Measurements from ENCODE around the gene TKT. TPM values are rescaled to one million over a fixed set of nuclear protein-coding genes. Genes with fewer than 3 reads are reported as not detected.
A peak's percentile ranks its signal among the peaks of the same experiment; 100 is the strongest.

The TKT gene
- total RNA-seq, 2 experiments from 2014 or later = 397 to 417 TPM

DNA sequence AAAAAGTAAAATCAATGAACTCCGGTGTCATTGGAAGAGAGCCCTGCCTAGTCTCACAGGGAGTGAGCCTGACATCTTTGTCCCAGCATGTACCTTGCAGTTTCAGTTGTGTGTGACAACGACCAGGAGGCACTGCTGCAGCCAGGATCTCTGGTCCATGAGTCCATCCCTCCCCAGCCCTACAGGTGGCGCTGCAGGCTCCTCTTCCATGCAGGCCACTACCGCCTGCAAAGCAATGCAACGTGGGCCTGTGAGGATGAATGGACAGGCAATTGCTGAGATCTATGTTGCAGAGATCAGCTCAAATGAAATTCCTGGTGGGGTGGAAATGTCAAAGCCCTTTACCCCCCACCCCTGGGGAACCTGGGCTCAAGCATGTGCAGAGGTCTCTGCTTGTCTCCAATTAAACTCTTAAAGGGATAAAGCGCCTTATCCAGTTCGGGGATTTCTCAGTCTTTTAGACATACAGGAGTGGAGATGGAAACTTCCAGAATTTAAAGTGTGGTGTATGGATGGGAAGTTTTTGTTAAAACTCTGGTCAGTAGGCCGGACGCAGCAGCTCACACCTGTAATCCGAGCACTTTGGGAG, 35.8 kb downstream of the TKT start:
- ChIA-PET CTCF (interaction anchor here (0.6 to 3.2 kb wide), 27 partner anchors 9 to 646 kb away, joined by 3 to 20 read pairs (median 4); partner anchors contain the start of gene PRKCD), POLR2A (interaction anchor here (0.6 to 1.6 kb wide), 3 partner anchors 31 to 511 kb away, joined by 3 read pairs; no protein-coding TSS in a partner anchor)
- intact Hi-C loops (cut with micrococcal nuclease) = no loop called here
- Mint-ChIP-seq H3K4me3 (no peak overlapping the region), H3K9me3 (no peaks in the 10 kb centered on the region), H3K4me1 (ENCODE audit: low read depth) (peaks cover 4% of the 10 kb centered on the region), H3K36me3 (ENCODE audit: low read depth) (peaks cover 5% of the 10 kb centered on the region), H3K27me3 (no peaks in the 10 kb centered on the region), H3K27ac (no peak overlapping the region)
- peak; percentile 97 for ATAC-seq
- peak; percentile 91 for TF ChIP-seq CTCF (IDR thresholded peaks at IDR 0.05)
- peak; percentile 90 for DNase-seq

DNA sequence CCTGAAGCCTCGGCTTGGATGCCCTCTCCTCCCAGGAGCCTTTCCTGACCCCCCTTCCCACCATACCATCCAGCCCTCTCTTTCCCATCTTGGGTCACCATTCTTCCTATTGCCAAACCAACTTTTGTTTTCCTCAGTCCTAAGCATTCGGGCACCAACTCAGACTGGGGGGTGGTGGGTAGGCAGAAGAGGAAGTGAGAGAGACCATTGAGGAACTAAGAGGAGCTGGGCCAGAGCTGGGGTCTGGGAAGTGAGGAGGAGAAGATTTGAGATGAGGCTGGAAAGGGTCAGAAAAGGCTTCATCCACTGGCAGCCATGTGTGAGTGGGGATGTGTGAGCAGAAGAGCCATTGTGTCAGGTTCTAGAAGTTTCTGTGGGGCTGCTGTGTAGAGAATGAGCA, 37.7 kb downstream of the TKT start:
- CTCF ChIA-PET = interaction anchor here (3.2 kb wide), 1 partner anchor 108 kb away, joined by 12 read pairs; no protein-coding TSS in a partner anchor
- no peak for ATAC-seq

DNA sequence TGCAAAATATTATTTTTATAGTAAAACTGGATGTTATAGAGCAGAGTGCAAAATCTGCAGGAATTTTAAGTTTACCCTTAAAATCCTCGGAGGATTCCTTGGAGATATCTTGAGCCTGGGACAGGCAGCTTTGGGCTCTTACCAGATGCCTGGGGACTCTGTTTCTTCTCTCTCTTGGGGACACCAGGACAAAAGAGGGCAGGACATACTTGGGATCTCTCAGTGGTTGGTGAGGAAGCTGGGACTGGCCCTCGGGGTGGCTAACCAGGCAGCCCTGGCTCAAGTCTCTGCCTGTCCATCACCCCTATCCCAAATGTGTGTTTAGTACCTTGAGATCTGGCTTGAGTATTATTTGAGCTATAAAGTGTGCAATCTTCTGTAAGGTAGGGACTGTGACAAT, 38.6 kb downstream of the TKT start:
- no peak for TF ChIP-seq CTCF (IDR thresholded peaks at IDR 0.05)
- CTCF ChIA-PET = no interaction called here
- DNase-seq = no peak
- Mint-ChIP-seq H3K4me3 (no peak overlapping the region), H3K4me1 (ENCODE audit: low read depth) (peaks cover 4% of the 10 kb centered on the region), H3K27me3 (no peaks in the 10 kb centered on the region), H3K27ac (no peak overlapping the region), H3K9me3 (no peaks in the 10 kb centered on the region), H3K36me3 (ENCODE audit: low read depth) (no peaks in the 10 kb centered on the region)
- intact Hi-C loops (cut with micrococcal nuclease) = no loop called here
- ATAC-seq = no peak
- POLR2A ChIA-PET = no interaction called here

More for the DNA sequence above, 37.7 kb downstream of the TKT start:
- TF ChIP-seq CTCF (IDR thresholded peaks at IDR 0.05) = no peak
- Mint-ChIP-seq H3K9me3 (no peaks in the 10 kb centered on the region), H3K27me3 (no peaks in the 10 kb centered on the region), H3K36me3 (ENCODE audit: low read depth) (no peaks in the 10 kb centered on the region), H3K4me3 (no peak overlapping the region), H3K27ac (no peak overlapping the region), H3K4me1 (ENCODE audit: low read depth) (peaks cover 4% of the 10 kb centered on the region)
- POLR2A ChIA-PET = no interaction called here
- no peak for DNase-seq
- intact Hi-C loops (cut with micrococcal nuclease) = no loop called here

DNA sequence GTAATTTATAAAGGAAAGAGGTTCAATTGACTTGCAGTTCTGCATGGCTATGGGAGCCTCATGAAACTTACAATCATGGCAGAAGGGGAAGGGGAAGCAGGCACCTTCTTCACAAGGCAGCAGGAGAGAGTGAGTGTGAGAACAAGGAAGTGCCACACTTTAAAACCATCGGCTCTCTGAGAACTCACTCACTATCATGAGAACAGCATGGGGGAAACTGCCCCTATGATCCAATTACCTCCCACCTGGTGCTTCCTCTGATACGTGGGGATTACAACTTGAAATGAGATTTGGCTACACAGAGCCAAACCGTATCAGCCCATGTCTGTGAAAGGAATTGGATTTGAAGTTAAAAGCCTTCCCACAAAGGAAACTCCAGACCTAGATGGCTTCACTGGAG, 39.1 kb downstream of the TKT start:
- ChIA-PET CTCF (no interaction called here), POLR2A (no interaction called here)
- TF ChIP-seq CTCF (IDR thresholded peaks at IDR 0.05) = no peak
- intact Hi-C loops (cut with micrococcal nuclease) = no loop called here
- H3K4me3 Mint-ChIP-seq = no peak overlapping the region
- no peak overlapping the region for H3K27ac Mint-ChIP-seq
- H3K36me3 Mint-ChIP-seq (ENCODE audit: low read depth) = no peaks in the 10 kb centered on the region
- no peaks in the 10 kb centered on the region for H3K27me3 Mint-ChIP-seq
- ATAC-seq (no peak), DNase-seq (no peak)
- peaks cover 4% of the 10 kb centered on the region for H3K4me1 Mint-ChIP-seq (ENCODE audit: low read depth)
- H3K9me3 Mint-ChIP-seq = no peaks in the 10 kb centered on the region

- CTCF ChIA-PET = interaction anchor here (1.9 kb wide), 1 partner anchor 81 kb away, joined by 6 read pairs; no protein-coding TSS in a partner anchor
- H3K27ac Mint-ChIP-seq = no peak overlapping the region
- H3K36me3 Mint-ChIP-seq (ENCODE audit: low read depth) = no peaks in the 10 kb centered on the region
- POLR2A ChIA-PET = no interaction called here
- no peak for TF ChIP-seq CTCF (IDR thresholded peaks at IDR 0.05)
- H3K9me3 Mint-ChIP-seq = no peaks in the 10 kb centered on the region
- no peaks in the 10 kb centered on the region for H3K27me3 Mint-ChIP-seq
- H3K4me3 Mint-ChIP-seq = no peak overlapping the region
- ATAC-seq (no peak), DNase-seq (no peak)
- peaks cover 7% of the 10 kb centered on the region for H3K4me1 Mint-ChIP-seq (ENCODE audit: low read depth)
- intact Hi-C loops (cut with micrococcal nuclease) = no loop called here
Measured at GRCh38 chr3:53215816-53216215, 40.0 kb downstream of the TKT start.
